Sciatic nerve (tissue), 2 donors: Measurements from ENCODE around the gene MSRB3. TPM values are rescaled to one million over a fixed set of nuclear protein-coding genes. Genes with fewer than 3 reads are reported as not detected.

Source experiments
- ATAC-seq: fragments of 200-7000 bp; cut with Tn5 transposase; one replicate; pipeline ENCODE4 v1.9.1; 2020; ENCODE audit warnings: mild to moderate bottlenecking, moderate library complexity
- DNase-seq: peaks from one replicate; pipeline ENCODE4 v3.0.0-alpha.2; 2020; ENCODE audit warnings: low spot score
- intact Hi-C: fragments of 100-400 bp; cut with DNase I; formaldehyde crosslinking; loops from one replicate; pipeline ENCODE4 v1.14.2; 2022
- total RNA-seq: library from RNA; stranded (reverse); fragmentation: NEBNext Ultra II Directional; extraction: Animal tissue kit (Norgen Biotek cat#: 25700); gene quantifications from one replicate; pipeline ENCODE4 v1.2.1, GENCODE V29; 2021
- donor health status: DM: no; HTN: no; CAD: no.
- donor health status: DM: no; HTN: no; CAD: no.

MSRB3 gene
- total RNA-seq, 1 donor from 2014 or later: 64.2 TPM

- intact Hi-C loops: no loop called here
- no peak for ATAC-seq
Measured at GRCh38 chr12:65319688-65320200, 41.3 kb downstream of the MSRB3 start.

GRCh38 chr12:65323070-65323469 is 44.6 kb downstream of the MSRB3 start:
- no peak for ATAC-seq

More at GRCh38 chr12:65319688-65320200, 41.3 kb downstream of the MSRB3 start:
- no peak for DNase-seq

GRCh38 chr12:65324056-65324455 is 45.6 kb downstream of the MSRB3 start:
- DNase-seq (no peak), ATAC-seq (no peak)
- intact Hi-C loops: no loop called here

More at GRCh38 chr12:65323070-65323469, 44.6 kb downstream of the MSRB3 start:
- intact Hi-C loops: no loop called here
- no peak for DNase-seq

GRCh38 chr12:65324551-65324950 is 46.1 kb downstream of the MSRB3 start:
- no peak for ATAC-seq
- no peak for DNase-seq
- intact Hi-C loops: no loop called here

- DNase-seq (no peak), ATAC-seq (no peak)
- intact Hi-C loops: no loop called here
Measured at GRCh38 chr12:65325183-65325582, 46.7 kb downstream of the MSRB3 start.

GRCh38 chr12:65326616-65327015 is 48.1 kb downstream of the MSRB3 start:
- ATAC-seq: no peak
- DNase-seq: no peak
- intact Hi-C loops: no loop called here

GRCh38 chr12:65327207-65328076 is 49.0 kb downstream of the MSRB3 start:
- intact Hi-C loops: no loop called here
- ATAC-seq: peak; percentile 93
- DNase-seq: no peak

- no peak for ATAC-seq
- intact Hi-C loops: no loop called here
- DNase-seq: no peak
Measured at GRCh38 chr12:65329721-65330120, 51.2 kb downstream of the MSRB3 start.

GRCh38 chr12:65330331-65330730 is 51.8 kb downstream of the MSRB3 start:
- ATAC-seq (no peak), DNase-seq (no peak)
- intact Hi-C loops: no loop called here

- no peak for DNase-seq
- intact Hi-C loops: no loop called here
- ATAC-seq: no peak
Measured at GRCh38 chr12:65331456-65331855, 53.0 kb downstream of the MSRB3 start.

GRCh38 chr12:65333649-65334048 is 55.2 kb downstream of the MSRB3 start:
- DNase-seq (no peak), ATAC-seq (no peak)
- intact Hi-C loops: no loop called here

- ATAC-seq (peak; percentile 80), DNase-seq (no peak)
- intact Hi-C loops: no loop called here
Measured at GRCh38 chr12:65334521-65334920, 56.0 kb downstream of the MSRB3 start.

GRCh38 chr12:65335021-65335714 is 56.7 kb downstream of the MSRB3 start:
- DNase-seq: no peak
- peak; percentile 95 for ATAC-seq
- intact Hi-C loops: no loop called here

- DNase-seq (no peak), ATAC-seq (no peak)
- intact Hi-C loops: no loop called here
Measured at GRCh38 chr12:65335981-65336380, 57.5 kb downstream of the MSRB3 start.

GRCh38 chr12:65339161-65339560 is 60.7 kb downstream of the MSRB3 start:
- intact Hi-C loops: no loop called here
- ATAC-seq: no peak

GRCh38 chr12:65343230-65343629 is 64.7 kb downstream of the MSRB3 start:
- intact Hi-C loops: no loop called here
- DNase-seq (no peak), ATAC-seq (no peak)

More at GRCh38 chr12:65339161-65339560, 60.7 kb downstream of the MSRB3 start:
- DNase-seq: no peak

GRCh38 chr12:65343801-65344200 is 65.3 kb downstream of the MSRB3 start:
- no peak for DNase-seq
- intact Hi-C loops: no loop called here
- no peak for ATAC-seq

GRCh38 chr12:65355461-65355860 is 77.0 kb downstream of the MSRB3 start:
- DNase-seq (no peak), ATAC-seq (no peak)
- intact Hi-C loops: no loop called here

GRCh38 chr12:65362234-65363031 is 84.0 kb downstream of the MSRB3 start:
- no peak for DNase-seq
- ATAC-seq: no peak
- intact Hi-C loops: no loop called here
